ENCODE measurements around the gene MAPK8.

Gene MAPK8

GRCh38 chr10:48365668-48366067 lies 59.2 kb downstream of the MAPK8 start:
- TF ChIP-seq CTCF (IDR thresholded peaks at IDR 0.05; ENCODE audit: insufficient read depth, missing control alignments): no peak
- peak; percentile 29 for FAIRE-seq
- DNase-seq (ENCODE audit: insufficient read length, low spot score): no peak

- no peak for TF ChIP-seq CTCF (IDR thresholded peaks at IDR 0.05; ENCODE audit: insufficient read depth, missing control alignments)
- FAIRE-seq (no peak), DNase-seq (ENCODE audit: insufficient read length, low spot score) (no peak)
These were observed 59.8 kb downstream of the MAPK8 start for GRCh38 chr10:48366261-48366660.

- no peak for FAIRE-seq
- TF ChIP-seq CTCF (IDR thresholded peaks at IDR 0.05; ENCODE audit: insufficient read depth, missing control alignments): no peak
- no peak for DNase-seq (ENCODE audit: insufficient read length, low spot score)
These were observed 63.0 kb downstream of the MAPK8 start for GRCh38 chr10:48369501-48369900.

GRCh38 chr10:48377751-48378530 lies 71.5 kb downstream of the MAPK8 start:
- DNase-seq (ENCODE audit: insufficient read length, low spot score): no peak
- no peak for TF ChIP-seq CTCF (IDR thresholded peaks at IDR 0.05; ENCODE audit: insufficient read depth, missing control alignments)
- FAIRE-seq: no peak

- no peak for FAIRE-seq
- no peak for DNase-seq (ENCODE audit: insufficient read length, low spot score)
- TF ChIP-seq CTCF (IDR thresholded peaks at IDR 0.05; ENCODE audit: insufficient read depth, missing control alignments): no peak
These were observed 72.2 kb downstream of the MAPK8 start for GRCh38 chr10:48378675-48379074.

GRCh38 chr10:48381971-48382370 lies 75.5 kb downstream of the MAPK8 start:
- no peak for FAIRE-seq

More at GRCh38 chr10:48381971-48382370, 75.5 kb downstream of the MAPK8 start:
- no peak for TF ChIP-seq CTCF (IDR thresholded peaks at IDR 0.05; ENCODE audit: insufficient read depth, missing control alignments)
- DNase-seq (ENCODE audit: insufficient read length, low spot score): no peak

Measured in D721Med (cell line).